GM23338 (cell line): ENCODE data around the gene RNF151. TPM values are rescaled to one million over a fixed set of nuclear protein-coding genes. Genes with fewer than 3 reads are reported as not detected.
A peak's percentile ranks its signal among the peaks of the same experiment; 100 is the strongest.

Experiments
- ATAC-seq: fragments of 200-7000 bp; cut with Tn5 transposase; 3 replicates; pipeline ENCODE4 v1.9.1; 2020
- DNase-seq: peaks from one replicate; pipeline ENCODE4 v3.0.0-alpha.2; 2015; ENCODE audit warnings: low spot score
- H2AFZ ChIP-seq: fragments of 200-600 bp; sonication (generic); 2 replicates; pipeline ENCODE4 v1.8.0; 2016; ENCODE audit warnings: antibody characterized with exemption, mild to moderate bottlenecking, moderate library complexity
- H3F3A ChIP-seq: fragments of 200-600 bp; sonication (generic); replicated peaks from 2 replicates; pipeline ENCODE4 v1.8.0; 2017; ENCODE audit warnings: antibody characterized with exemption, mixed run types, low read depth
- H3K27ac ChIP-seq: fragments of 200-600 bp; sonication (generic); 2 replicates; pipeline ENCODE4 v1.6.1; 2016; ENCODE audit warnings: low read depth
- H3K27me3 ChIP-seq: fragments of 200-600 bp; sonication (generic); 2 replicates; pipeline ENCODE4 v1.8.0; 2016; ENCODE audit warnings: mild to moderate bottlenecking, mixed run types, moderate library complexity; ENCODE audit not compliant: insufficient read depth
- H3K36me3 ChIP-seq: fragments of 200-600 bp; sonication (generic); 2 replicates; pipeline ENCODE4 v1.8.0; 2016; ENCODE audit warnings: mild to moderate bottlenecking; ENCODE audit not compliant: insufficient read depth
- H3K4me1 ChIP-seq: fragments of 200-600 bp; sonication (generic); 2 replicates; pipeline ENCODE4 v1.8.0; 2016; ENCODE audit warnings: mild to moderate bottlenecking, moderate library complexity; ENCODE audit not compliant: insufficient read depth
- H3K4me2 ChIP-seq: fragments of 200-600 bp; sonication (generic); 2 replicates; pipeline ENCODE4 v1.7.1; 2017; ENCODE audit warnings: mixed run types
- H3K4me3 ChIP-seq: fragments of 200-600 bp; sonication (generic); 2 replicates; pipeline ENCODE4 v1.6.1; 2016; ENCODE audit warnings: mixed run types
- H3K79me2 ChIP-seq: fragments of 200-600 bp; sonication (generic); replicated peaks from 2 replicates; pipeline ENCODE4 v1.8.0; 2017; ENCODE audit warnings: mild to moderate bottlenecking; ENCODE audit not compliant: insufficient read depth
- H3K9me2 ChIP-seq: fragments of 200-600 bp; sonication (generic); 2 replicates; pipeline ENCODE4 v1.8.0; 2017; ENCODE audit not compliant: insufficient read depth
- H4K20me1 ChIP-seq: fragments of 200-600 bp; sonication (generic); replicated peaks from 2 replicates; pipeline ENCODE4 v1.8.0; 2017; ENCODE audit warnings: mild to moderate bottlenecking; ENCODE audit not compliant: insufficient read depth
- H3K27ac Mint-ChIP-seq: 2 replicates; pipeline ENCODE4 v1.8.0; 2020; ENCODE audit warnings: inconsistent platforms, mild to moderate bottlenecking, moderate library complexity, mixed read lengths
- H3K27me3 Mint-ChIP-seq: 3 replicates; pipeline ENCODE4 v1.8.0; 2022; ENCODE audit warnings: low read depth, mild to moderate bottlenecking, moderate library complexity, mixed read lengths, inconsistent platforms; ENCODE audit not compliant: insufficient read depth, poor library complexity
- H3K36me3 Mint-ChIP-seq: 3 replicates; pipeline ENCODE4 v1.8.0; 2021; ENCODE audit warnings: low read depth, mild to moderate bottlenecking, inconsistent platforms, moderate library complexity, mixed read lengths
- H3K4me1 Mint-ChIP-seq: 3 replicates; pipeline ENCODE4 v1.8.0; 2020; ENCODE audit warnings: mild to moderate bottlenecking, inconsistent platforms, mixed read lengths
- H3K4me3 Mint-ChIP-seq: 3 replicates; pipeline ENCODE4 v1.8.0; 2021; ENCODE audit warnings: moderate library complexity, mild to moderate bottlenecking, inconsistent platforms, mixed read lengths
- H3K9me3 Mint-ChIP-seq: 3 replicates; pipeline ENCODE4 v1.8.0; 2020; ENCODE audit warnings: moderate library complexity, mild to moderate bottlenecking, inconsistent platforms, mixed read lengths
- CREB1 ChIP-seq: fragments of 250-450 bp; sonication (Bioruptor Pico); IDR thresholded peaks from 2 replicates; pipeline ENCODE4 v1.5.0; 2020; ENCODE audit warnings: low read depth, mild to moderate bottlenecking, moderate library complexity
- JUNB ChIP-seq: IDR thresholded peaks from one replicate; pipeline ENCODE4 v1.6.1; 2016; ENCODE audit warnings: antibody characterized with exemption; ENCODE audit not compliant: unreplicated experiment
- POLR2AphosphoS5 ChIP-seq: IDR thresholded peaks from 2 replicates; pipeline ENCODE4 v1.6.1; 2016; ENCODE audit warnings: antibody characterized with exemption, low read depth
- STAT1 ChIP-seq: IDR thresholded peaks from one replicate; pipeline ENCODE4 v1.6.1; 2016; ENCODE audit warnings: antibody characterized with exemption; ENCODE audit not compliant: unreplicated experiment
- ZNF114 ChIP-seq: fragments of 250-450 bp; sonication (Bioruptor Pico); IDR thresholded peaks from 2 replicates; pipeline ENCODE4 v1.5.0; 2020; ENCODE audit warnings: mild to moderate bottlenecking, moderate library complexity
- ZNF331 ChIP-seq: fragments of 250-450 bp; sonication (Bioruptor Pico); IDR thresholded peaks from 2 replicates; pipeline ENCODE4 v1.5.0; 2020; ENCODE audit warnings: low read depth, mild to moderate bottlenecking, moderate library complexity
- polyA plus RNA-seq: library from polyadenylated mRNA; unstranded; fragments of >200 nt; fragmentation: Nextera tagmentation; extraction: Ambion mirVana; gene quantifications from 2 replicates; pipeline ENCODE4 v1.2.1, GENCODE V29; 2016
- total RNA-seq: library from RNA; depleted of rRNA; stranded (reverse); fragments of >200 nt; shearing (Covaris generic); gene quantifications from 2 replicates; pipeline ENCODE4 v1.2.3, GENCODE V29; 2014
- TF ChIP-seq, protein P1 (sequence below), 2 experiments: fragments of 200-600 bp in 1 of 2; sonication (generic) in 1 of 2; conservative IDR thresholded peaks; 2 replicates each; pipeline versions ENCODE4 v1.5.1 to v1.6.1; 2016 to 2017; ENCODE audit warnings: antibody characterized with exemption in 2 of 2, low read depth in 2 of 2, mild to moderate bottlenecking in 2 of 2, moderate library complexity in 1 of 2
- TF ChIP-seq, protein P2 (sequence below): IDR thresholded peaks from one replicate; pipeline ENCODE4 v1.6.1; 2018; ENCODE audit warnings: antibody characterized with exemption; ENCODE audit not compliant: unreplicated experiment
- TF ChIP-seq, protein P3 (sequence below): IDR thresholded peaks from 2 replicates; pipeline ENCODE4 v1.6.1; 2016; ENCODE audit warnings: antibody characterized with exemption

Gene RNF151
- total and polyA plus RNA-seq, 2 experiments from 2014 or later = not detected

DNA sequence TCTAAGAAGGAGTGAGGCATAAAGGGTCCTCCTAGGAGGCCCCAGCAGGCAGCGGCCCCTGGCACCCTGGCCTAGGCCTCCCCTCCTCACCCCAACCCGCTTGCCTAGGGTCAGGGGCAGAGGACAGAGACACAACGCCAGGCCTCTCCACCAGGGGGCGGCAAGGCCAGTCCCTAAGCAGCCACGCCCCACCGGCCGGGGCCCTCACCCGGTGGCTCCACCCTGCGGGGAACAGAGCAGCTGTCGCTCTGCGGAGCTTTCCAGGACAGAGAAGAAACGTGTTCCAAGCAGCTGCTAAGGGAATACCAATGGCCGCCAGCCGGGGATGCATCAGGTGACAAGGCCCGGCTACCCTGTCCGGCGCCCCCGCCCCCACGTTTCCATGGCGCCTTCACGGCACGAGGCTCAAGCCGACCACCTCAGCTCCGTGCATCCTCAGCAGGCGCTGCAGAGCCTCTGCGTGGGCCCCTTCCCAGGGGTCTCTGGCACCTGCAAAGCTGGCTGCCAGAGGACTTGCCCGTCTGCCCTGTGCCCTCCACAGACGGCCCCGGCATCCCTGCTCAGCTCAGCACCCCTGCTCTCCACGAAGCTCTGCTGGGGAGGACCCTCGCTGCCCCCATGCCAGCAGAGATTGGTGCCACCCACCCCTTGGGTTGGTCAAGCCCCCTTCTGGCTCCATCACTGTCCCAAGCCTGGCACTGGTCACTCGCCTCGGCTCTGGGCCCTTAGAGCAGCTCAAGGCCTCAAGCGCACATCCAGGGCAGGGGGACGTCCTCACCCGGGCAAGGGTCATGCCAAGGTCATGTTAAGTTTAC is 37.4 kb downstream of the RNF151 start:
- Histone ChIP-seq H3K4me3 (peak overlapping the region; percentile 42; the same call in 1 of the 2 replicates), H3K27me3 (no peaks in the 10 kb centered on the region), H3K36me3 (no peaks in the 10 kb centered on the region), H3K79me2 (peaks cover 39% of the 10 kb centered on the region), H3K4me2 (peak overlapping the region; percentile 69; the same call in 1 of the 2 replicates), H3K4me1 (peaks cover 18% of the 10 kb centered on the region), H3F3A (peaks cover 28% of the 10 kb centered on the region; the same call in 1 of the 2 replicates), H3K9me2 (no peaks in the 10 kb centered on the region), H3K27ac (peak overlapping the region; percentile 74; the same call in 1 of the 2 replicates), H2AFZ (no peak overlapping the region), H4K20me1 (peaks cover 38% of the 10 kb centered on the region)
- no peak overlapping the region for H3K27ac Mint-ChIP-seq
- TF ChIP-seq CREB1 (CRISPR knock-in tag) (peak; percentile 49; the same call in 1 of the 2 replicates), POLR2AphosphoS5 (peak; percentile 14; the same call in 1 of the 2 replicates), ZNF114 (CRISPR knock-in tag) (no peak)
- TF ChIP-seq, protein P1, sequence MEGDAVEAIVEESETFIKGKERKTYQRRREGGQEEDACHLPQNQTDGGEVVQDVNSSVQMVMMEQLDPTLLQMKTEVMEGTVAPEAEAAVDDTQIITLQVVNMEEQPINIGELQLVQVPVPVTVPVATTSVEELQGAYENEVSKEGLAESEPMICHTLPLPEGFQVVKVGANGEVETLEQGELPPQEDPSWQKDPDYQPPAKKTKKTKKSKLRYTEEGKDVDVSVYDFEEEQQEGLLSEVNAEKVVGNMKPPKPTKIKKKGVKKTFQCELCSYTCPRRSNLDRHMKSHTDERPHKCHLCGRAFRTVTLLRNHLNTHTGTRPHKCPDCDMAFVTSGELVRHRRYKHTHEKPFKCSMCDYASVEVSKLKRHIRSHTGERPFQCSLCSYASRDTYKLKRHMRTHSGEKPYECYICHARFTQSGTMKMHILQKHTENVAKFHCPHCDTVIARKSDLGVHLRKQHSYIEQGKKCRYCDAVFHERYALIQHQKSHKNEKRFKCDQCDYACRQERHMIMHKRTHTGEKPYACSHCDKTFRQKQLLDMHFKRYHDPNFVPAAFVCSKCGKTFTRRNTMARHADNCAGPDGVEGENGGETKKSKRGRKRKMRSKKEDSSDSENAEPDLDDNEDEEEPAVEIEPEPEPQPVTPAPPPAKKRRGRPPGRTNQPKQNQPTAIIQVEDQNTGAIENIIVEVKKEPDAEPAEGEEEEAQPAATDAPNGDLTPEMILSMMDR (conservative IDR thresholded peaks at IDR 0.05; ENCODE audit: low read depth in 2 of 2) = peak; percentile 95 to 99
- TF ChIP-seq, protein P2, sequence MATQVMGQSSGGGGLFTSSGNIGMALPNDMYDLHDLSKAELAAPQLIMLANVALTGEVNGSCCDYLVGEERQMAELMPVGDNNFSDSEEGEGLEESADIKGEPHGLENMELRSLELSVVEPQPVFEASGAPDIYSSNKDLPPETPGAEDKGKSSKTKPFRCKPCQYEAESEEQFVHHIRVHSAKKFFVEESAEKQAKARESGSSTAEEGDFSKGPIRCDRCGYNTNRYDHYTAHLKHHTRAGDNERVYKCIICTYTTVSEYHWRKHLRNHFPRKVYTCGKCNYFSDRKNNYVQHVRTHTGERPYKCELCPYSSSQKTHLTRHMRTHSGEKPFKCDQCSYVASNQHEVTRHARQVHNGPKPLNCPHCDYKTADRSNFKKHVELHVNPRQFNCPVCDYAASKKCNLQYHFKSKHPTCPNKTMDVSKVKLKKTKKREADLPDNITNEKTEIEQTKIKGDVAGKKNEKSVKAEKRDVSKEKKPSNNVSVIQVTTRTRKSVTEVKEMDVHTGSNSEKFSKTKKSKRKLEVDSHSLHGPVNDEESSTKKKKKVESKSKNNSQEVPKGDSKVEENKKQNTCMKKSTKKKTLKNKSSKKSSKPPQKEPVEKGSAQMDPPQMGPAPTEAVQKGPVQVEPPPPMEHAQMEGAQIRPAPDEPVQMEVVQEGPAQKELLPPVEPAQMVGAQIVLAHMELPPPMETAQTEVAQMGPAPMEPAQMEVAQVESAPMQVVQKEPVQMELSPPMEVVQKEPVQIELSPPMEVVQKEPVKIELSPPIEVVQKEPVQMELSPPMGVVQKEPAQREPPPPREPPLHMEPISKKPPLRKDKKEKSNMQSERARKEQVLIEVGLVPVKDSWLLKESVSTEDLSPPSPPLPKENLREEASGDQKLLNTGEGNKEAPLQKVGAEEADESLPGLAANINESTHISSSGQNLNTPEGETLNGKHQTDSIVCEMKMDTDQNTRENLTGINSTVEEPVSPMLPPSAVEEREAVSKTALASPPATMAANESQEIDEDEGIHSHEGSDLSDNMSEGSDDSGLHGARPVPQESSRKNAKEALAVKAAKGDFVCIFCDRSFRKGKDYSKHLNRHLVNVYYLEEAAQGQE = no peak
- no peaks in the 10 kb centered on the region for H3K9me3 Mint-ChIP-seq
- DNase-seq (peak; percentile 99), ATAC-seq (peak; percentile 91)
- peak overlapping the region; percentile 30; the same call in 1 of the 3 replicates for H3K4me3 Mint-ChIP-seq
- peaks cover 32% of the 10 kb centered on the region for H3K4me1 Mint-ChIP-seq
- H3K36me3 Mint-ChIP-seq = peaks cover 29% of the 10 kb centered on the region
- peaks cover 13% of the 10 kb centered on the region for H3K27me3 Mint-ChIP-seq

DNA sequence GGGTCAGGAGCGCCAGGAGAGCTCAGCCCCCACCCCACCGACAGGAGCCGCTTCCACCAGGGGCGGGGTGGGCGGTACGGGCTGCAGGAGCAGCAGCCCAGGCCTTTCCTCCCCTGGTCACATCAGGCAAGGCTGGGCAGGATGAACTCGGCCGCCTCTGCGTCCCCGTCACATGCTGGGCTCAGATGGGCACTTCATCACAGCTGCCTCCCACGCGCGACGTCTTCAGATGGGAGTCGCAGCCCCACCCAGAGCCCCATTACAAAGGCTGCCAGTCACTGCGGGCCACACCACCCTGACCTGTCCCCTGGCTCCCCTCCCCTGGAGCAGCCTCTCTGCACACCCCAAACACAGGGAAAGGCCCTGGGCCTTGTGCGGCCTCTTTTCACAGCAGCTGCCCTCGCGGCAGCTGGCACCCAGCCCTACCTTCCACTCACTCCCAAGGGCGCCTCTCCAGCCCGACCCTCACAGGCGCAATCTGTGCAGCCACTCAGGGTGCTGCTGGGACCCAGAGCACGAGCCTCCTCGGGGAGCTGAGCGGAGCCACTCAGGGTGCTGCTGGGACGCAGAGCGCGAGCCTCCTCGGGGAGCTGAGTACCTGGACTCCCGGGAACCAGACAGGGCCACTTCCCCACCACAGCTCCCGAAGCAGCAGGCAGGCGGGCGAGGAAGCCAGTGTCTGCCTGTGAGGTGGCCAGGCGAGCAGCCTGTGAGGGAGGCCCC is 38.3 kb downstream of the RNF151 start:
- Mint-ChIP-seq H3K9me3 (no peaks in the 10 kb centered on the region), H3K4me1 (peaks cover 32% of the 10 kb centered on the region), H3K36me3 (peaks cover 29% of the 10 kb centered on the region), H3K27ac (no peak overlapping the region), H3K4me3 (no peak overlapping the region), H3K27me3 (peaks cover 13% of the 10 kb centered on the region)
- DNase-seq (no peak), ATAC-seq (no peak)
- Histone ChIP-seq H2AFZ (no peak overlapping the region), H3K4me1 (peaks cover 18% of the 10 kb centered on the region), H3K4me2 (0 out of 2 replicates have a peak overlapping the region, but pooled peaks have one; percentile 69), H3F3A (peaks cover 28% of the 10 kb centered on the region; the same call in 1 of the 2 replicates), H3K27ac (no peak overlapping the region), H3K79me2 (peaks cover 42% of the 10 kb centered on the region), H3K9me2 (no peaks in the 10 kb centered on the region), H3K27me3 (no peaks in the 10 kb centered on the region), H3K4me3 (no peak overlapping the region), H3K36me3 (no peaks in the 10 kb centered on the region), H4K20me1 (peaks cover 38% of the 10 kb centered on the region)
- TF ChIP-seq, protein P3, sequence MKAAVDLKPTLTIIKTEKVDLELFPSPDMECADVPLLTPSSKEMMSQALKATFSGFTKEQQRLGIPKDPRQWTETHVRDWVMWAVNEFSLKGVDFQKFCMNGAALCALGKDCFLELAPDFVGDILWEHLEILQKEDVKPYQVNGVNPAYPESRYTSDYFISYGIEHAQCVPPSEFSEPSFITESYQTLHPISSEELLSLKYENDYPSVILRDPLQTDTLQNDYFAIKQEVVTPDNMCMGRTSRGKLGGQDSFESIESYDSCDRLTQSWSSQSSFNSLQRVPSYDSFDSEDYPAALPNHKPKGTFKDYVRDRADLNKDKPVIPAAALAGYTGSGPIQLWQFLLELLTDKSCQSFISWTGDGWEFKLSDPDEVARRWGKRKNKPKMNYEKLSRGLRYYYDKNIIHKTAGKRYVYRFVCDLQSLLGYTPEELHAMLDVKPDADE = no peak
- TF ChIP-seq ZNF331 (no peak), STAT1 (no peak), POLR2AphosphoS5 (no peak), ZNF114 (CRISPR knock-in tag) (no peak), JUNB (no peak)
- TF ChIP-seq, protein P2 = no peak
